Liver (tissue), 9 donors: Measurements from ENCODE around the gene GABPB1. TPM values are rescaled to one million over a fixed set of nuclear protein-coding genes. Genes with fewer than 3 reads are reported as not detected.

Source experiments
- DNase-seq: peaks from one replicate; pipeline ENCODE4 v3.0.0-alpha.2; 2017; ENCODE audit warnings: low spot score
- H3K27ac ChIP-seq, 2 donors: one replicate each; pipeline ENCODE4 v1.7.0; 2013; ENCODE audit warnings: inconsistent platforms in 2 of 2, low read length in 2 of 2, control low read depth in 1 of 2, low read depth in 1 of 2, mild to moderate bottlenecking in 1 of 2
- H3K27me3 ChIP-seq, 4 donors: one replicate each; pipeline versions ENCODE4 v1.6.1 to v1.7.0; 2013; ENCODE audit warnings: low read length in 3 of 4, inconsistent platforms in 1 of 4, mild to moderate bottlenecking in 1 of 4, moderate library complexity in 1 of 4; ENCODE audit not compliant: control insufficient read depth in 4 of 4, insufficient read depth in 4 of 4
- H3K36me3 ChIP-seq, 4 donors: one replicate each; pipeline versions ENCODE4 v1.6.1 to v1.7.0; 2013; ENCODE audit warnings: low read length in 3 of 4, mild to moderate bottlenecking in 3 of 4, low read depth in 1 of 4, moderate library complexity in 1 of 4; ENCODE audit not compliant: control insufficient read depth in 4 of 4, insufficient read depth in 3 of 4
- H3K4me1 ChIP-seq, 4 donors: one replicate each; pipeline versions ENCODE4 v1.6.1 to v1.7.0; 2013; ENCODE audit warnings: low read length in 3 of 4, mild to moderate bottlenecking in 3 of 4, moderate library complexity in 1 of 4; ENCODE audit not compliant: control insufficient read depth in 4 of 4, insufficient read depth in 4 of 4
- H3K4me3 ChIP-seq, 3 donors: one replicate each; pipeline versions ENCODE4 v1.6.1 to v1.7.0; 2013; ENCODE audit warnings: low read length in 3 of 3, control low read depth in 1 of 3, low read depth in 1 of 3, mild to moderate bottlenecking in 1 of 3
- H3K9ac ChIP-seq, 2 donors: one replicate each; pipeline ENCODE4 v1.7.0; 2013; ENCODE audit warnings: low read length in 2 of 2, mild to moderate bottlenecking in 2 of 2, moderate library complexity in 2 of 2, control low read depth in 1 of 2, low read depth in 1 of 2
- H3K9me3 ChIP-seq, 4 donors: one replicate each; pipeline versions ENCODE4 v1.6.1 to v1.7.0; 2013; ENCODE audit warnings: low read length in 3 of 4; ENCODE audit not compliant: control insufficient read depth in 4 of 4
- ATF3 ChIP-seq: IDR thresholded peaks from 2 replicates; pipeline ENCODE4 v1.6.1; 2016; ENCODE audit warnings: antibody characterized with exemption
- EGR1 ChIP-seq, 2 donors: IDR thresholded peaks; 2 replicates each; pipeline ENCODE4 v1.6.1; 2016 to 2018; ENCODE audit warnings: antibody characterized with exemption in 2 of 2, low read depth in 2 of 2
- FOXA1 ChIP-seq: IDR thresholded peaks from 2 replicates; pipeline ENCODE4 v1.6.1; 2016; ENCODE audit warnings: antibody characterized with exemption
- FOXA2 ChIP-seq: IDR thresholded peaks from 2 replicates; pipeline ENCODE4 v1.6.1; 2016; ENCODE audit warnings: antibody characterized with exemption
- GABPA ChIP-seq, 2 donors: IDR thresholded peaks in 1 of 2; conservative IDR thresholded peaks in 1 of 2; 2 replicates each; pipeline ENCODE4 v1.6.1; 2016; ENCODE audit warnings: antibody characterized with exemption in 2 of 2, mild to moderate bottlenecking in 1 of 2, moderate library complexity in 1 of 2
- HNF4A ChIP-seq, 2 donors: conservative IDR thresholded peaks; 2 replicates each; pipeline ENCODE4 v1.6.1; 2016; ENCODE audit warnings: antibody characterized with exemption in 2 of 2, mild to moderate bottlenecking in 2 of 2
- HNF4G ChIP-seq: IDR thresholded peaks from 2 replicates; pipeline ENCODE4 v1.6.1; 2016; ENCODE audit warnings: antibody characterized with exemption
- JUND ChIP-seq, 2 donors: IDR thresholded peaks; 2 replicates each; pipeline ENCODE4 v1.6.1; 2016; ENCODE audit warnings: antibody characterized with exemption in 2 of 2
- MAX ChIP-seq: IDR thresholded peaks from 2 replicates; pipeline ENCODE4 v1.6.1; 2016; ENCODE audit warnings: antibody characterized with exemption
- NR2F2 ChIP-seq: IDR thresholded peaks from 2 replicates; pipeline ENCODE4 v1.6.1; 2016; ENCODE audit warnings: antibody characterized with exemption
- RAD21 ChIP-seq, 2 donors: IDR thresholded peaks; 2 replicates each; pipeline ENCODE4 v1.6.1; 2016; ENCODE audit warnings: antibody characterized with exemption in 2 of 2, mild to moderate bottlenecking in 2 of 2
- REST ChIP-seq: IDR thresholded peaks from 2 replicates; pipeline ENCODE4 v1.6.1; 2016; ENCODE audit warnings: antibody characterized with exemption, mild to moderate bottlenecking
- RXRA ChIP-seq, 2 donors: IDR thresholded peaks; 2 replicates each; pipeline ENCODE4 v1.6.1; 2017 to 2018; ENCODE audit warnings: antibody characterized with exemption in 2 of 2, mild to moderate bottlenecking in 1 of 2
- SP1 ChIP-seq: IDR thresholded peaks from 2 replicates; pipeline ENCODE4 v1.6.1; 2018; ENCODE audit warnings: antibody characterized with exemption, mild to moderate bottlenecking
- TAF1 ChIP-seq: conservative IDR thresholded peaks from 2 replicates; pipeline ENCODE4 v1.6.1; 2016; ENCODE audit warnings: antibody characterized with exemption, mild to moderate bottlenecking
- YY1 ChIP-seq: IDR thresholded peaks from 2 replicates; pipeline ENCODE4 v1.6.1; 2016; ENCODE audit warnings: antibody characterized with exemption, mild to moderate bottlenecking
- WGBS: extraction: QIAGEN DNeasy Blood & Tissue Kit; methylation state at CpG from one replicate; pipeline ENCODE4 v1.1.7; 2013; 5-methylcytosine and 5-hydroxymethylcytosine counted together
- polyA plus RNA-seq, 2 donors: library from polyadenylated mRNA; stranded (reverse) in 1 of 2; unstranded in 1 of 2; fragments of 200-250 nt in 1 of 2; fragments of >200 nt in 1 of 2; fragmentation: Nextera tagmentation in 1 of 2; extraction: Ambion mirVana in 1 of 2; gene quantifications; one replicate each; pipeline versions ENCODE4 v1.2.1 to v1.2.3, GENCODE V29; 2013 to 2015
- total RNA-seq, 2 donors: library from RNA; depleted of rRNA; stranded (reverse); fragments of >200 nt; gene quantifications; one replicate each; pipeline ENCODE4 v1.2.3, GENCODE V29; 2014
- TF ChIP-seq, protein P1 (sequence below): fragments of 150-350 bp; IDR thresholded peaks from 2 replicates; pipeline ENCODE4 v1.5.1; 2017; ENCODE audit warnings: improper control_type of control experiment, low read depth, low read length; ENCODE audit not compliant: missing input control
- TF ChIP-seq, protein P2 (sequence below): IDR thresholded peaks from 2 replicates; pipeline ENCODE4 v1.6.1; 2016; ENCODE audit warnings: antibody characterized with exemption
- donor health status: healthy.
- donor health status: healthy.
- donor health status: healthy.
- donor health status: healthy.
- donor health status: healthy.

GABPB1 gene
- total and polyA plus RNA-seq, 4 donors = 4.4 to 23.6 (median 9.8) TPM

GRCh38 chr15:50259276-50259675 is 95.7 kb downstream of the GABPB1 start:
- Histone ChIP-seq H3K9ac (no peak overlapping the region), H3K9me3 (no peaks in the 10 kb centered on the region), H3K4me3 (no peak overlapping the region), H3K4me1 (no peaks in the 10 kb centered on the region), H3K27ac (no peak overlapping the region), H3K36me3 (no peaks in the 10 kb centered on the region), H3K27me3 (no peaks in the 10 kb centered on the region)
- WGBS = 65% methylated on average over 5 of the region's 5 CpGs
- no peak for DNase-seq
- no peak for TF ChIP-seq REST
- TF ChIP-seq RAD21 (IDR thresholded peaks at IDR 0.05) = no peak
- TF ChIP-seq FOXA1 = no peak
- TF ChIP-seq, protein P1, sequence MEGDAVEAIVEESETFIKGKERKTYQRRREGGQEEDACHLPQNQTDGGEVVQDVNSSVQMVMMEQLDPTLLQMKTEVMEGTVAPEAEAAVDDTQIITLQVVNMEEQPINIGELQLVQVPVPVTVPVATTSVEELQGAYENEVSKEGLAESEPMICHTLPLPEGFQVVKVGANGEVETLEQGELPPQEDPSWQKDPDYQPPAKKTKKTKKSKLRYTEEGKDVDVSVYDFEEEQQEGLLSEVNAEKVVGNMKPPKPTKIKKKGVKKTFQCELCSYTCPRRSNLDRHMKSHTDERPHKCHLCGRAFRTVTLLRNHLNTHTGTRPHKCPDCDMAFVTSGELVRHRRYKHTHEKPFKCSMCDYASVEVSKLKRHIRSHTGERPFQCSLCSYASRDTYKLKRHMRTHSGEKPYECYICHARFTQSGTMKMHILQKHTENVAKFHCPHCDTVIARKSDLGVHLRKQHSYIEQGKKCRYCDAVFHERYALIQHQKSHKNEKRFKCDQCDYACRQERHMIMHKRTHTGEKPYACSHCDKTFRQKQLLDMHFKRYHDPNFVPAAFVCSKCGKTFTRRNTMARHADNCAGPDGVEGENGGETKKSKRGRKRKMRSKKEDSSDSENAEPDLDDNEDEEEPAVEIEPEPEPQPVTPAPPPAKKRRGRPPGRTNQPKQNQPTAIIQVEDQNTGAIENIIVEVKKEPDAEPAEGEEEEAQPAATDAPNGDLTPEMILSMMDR = no peak
- no peak for TF ChIP-seq GABPA (IDR thresholded peaks at IDR 0.05 in 1 of 2, conservative IDR thresholded peaks at IDR 0.05 in 1 of 2)
- TF ChIP-seq YY1 = no peak
- no peak for TF ChIP-seq NR2F2
- no peak for TF ChIP-seq RXRA (IDR thresholded peaks at IDR 0.05)
- no peak for TF ChIP-seq HNF4A (conservative IDR thresholded peaks at IDR 0.05)
- TF ChIP-seq EGR1 (IDR thresholded peaks at IDR 0.05; ENCODE audit: low read depth in 2 of 2) = no peak
- TF ChIP-seq FOXA2 = no peak
- TF ChIP-seq, protein P2, sequence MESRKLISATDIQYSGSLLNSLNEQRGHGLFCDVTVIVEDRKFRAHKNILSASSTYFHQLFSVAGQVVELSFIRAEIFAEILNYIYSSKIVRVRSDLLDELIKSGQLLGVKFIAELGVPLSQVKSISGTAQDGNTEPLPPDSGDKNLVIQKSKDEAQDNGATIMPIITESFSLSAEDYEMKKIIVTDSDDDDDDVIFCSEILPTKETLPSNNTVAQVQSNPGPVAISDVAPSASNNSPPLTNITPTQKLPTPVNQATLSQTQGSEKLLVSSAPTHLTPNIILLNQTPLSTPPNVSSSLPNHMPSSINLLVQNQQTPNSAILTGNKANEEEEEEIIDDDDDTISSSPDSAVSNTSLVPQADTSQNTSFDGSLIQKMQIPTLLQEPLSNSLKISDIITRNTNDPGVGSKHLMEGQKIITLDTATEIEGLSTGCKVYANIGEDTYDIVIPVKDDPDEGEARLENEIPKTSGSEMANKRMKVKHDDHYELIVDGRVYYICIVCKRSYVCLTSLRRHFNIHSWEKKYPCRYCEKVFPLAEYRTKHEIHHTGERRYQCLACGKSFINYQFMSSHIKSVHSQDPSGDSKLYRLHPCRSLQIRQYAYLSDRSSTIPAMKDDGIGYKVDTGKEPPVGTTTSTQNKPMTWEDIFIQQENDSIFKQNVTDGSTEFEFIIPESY = no peak
- TF ChIP-seq ATF3 = no peak
- TF ChIP-seq HNF4G = no peak
- TF ChIP-seq MAX = no peak
- no peak for TF ChIP-seq JUND (IDR thresholded peaks at IDR 0.05)
- no peak for TF ChIP-seq SP1
- no peak for TF ChIP-seq TAF1
